DOHH2 (cell line): ENCODE data around the gene CA6.

Experiments
- H3F3A ChIP-seq: fragments of 200-600 bp; sonication (generic), shearing (Covaris generic); 2 replicates; pipeline ENCODE4 v1.6.0; 2016; ENCODE audit warnings: antibody characterized with exemption, mild to moderate bottlenecking; ENCODE audit not compliant: control insufficient read depth, insufficient read depth
- H3K27ac ChIP-seq: fragments of 200-600 bp; sonication (generic); 2 replicates; pipeline ENCODE4 v1.5.1; 2014; ENCODE audit warnings: low read depth, mild to moderate bottlenecking, low read length, moderate library complexity
- H3K27me3 ChIP-seq: fragments of 200-600 bp; sonication (generic); 2 replicates; pipeline ENCODE4 v1.6.1; 2014; ENCODE audit warnings: mild to moderate bottlenecking, low read length, mixed read lengths; ENCODE audit not compliant: control insufficient read depth
- H3K36me3 ChIP-seq: fragments of 200-600 bp; sonication (generic); 2 replicates; pipeline ENCODE4 v1.6.1; 2014; ENCODE audit warnings: mild to moderate bottlenecking, low read length, moderate library complexity, mixed read lengths; ENCODE audit not compliant: control insufficient read depth
- H3K4me1 ChIP-seq: fragments of 200-600 bp; sonication (generic); 2 replicates; pipeline ENCODE4 v1.6.1; 2014; ENCODE audit warnings: mild to moderate bottlenecking, low read length, mixed read lengths; ENCODE audit not compliant: control insufficient read depth
- H3K4me2 ChIP-seq: fragments of 200-600 bp; sonication (generic); 2 replicates; pipeline ENCODE4 v1.6.0; 2014; ENCODE audit warnings: mild to moderate bottlenecking, low read length, moderate library complexity
- H3K4me3 ChIP-seq: fragments of 200-600 bp; sonication (generic); 2 replicates; pipeline ENCODE4 v1.5.1; 2014; ENCODE audit warnings: mild to moderate bottlenecking, low read length, mixed read lengths
- H3K79me2 ChIP-seq: fragments of 200-600 bp; sonication (generic); 2 replicates; pipeline ENCODE4 v1.6.1; 2014; ENCODE audit warnings: mild to moderate bottlenecking, low read length, mixed read lengths; ENCODE audit not compliant: control insufficient read depth
- H3K9me2 ChIP-seq: fragments of 200-600 bp; sonication (generic); replicated peaks from 2 replicates; pipeline ENCODE4 v1.6.1; 2014; ENCODE audit warnings: mild to moderate bottlenecking, low read length, mixed read lengths; ENCODE audit not compliant: control insufficient read depth
- H3K9me3 ChIP-seq: fragments of 200-600 bp; sonication (generic); 2 replicates; pipeline ENCODE4 v1.6.1; 2014; ENCODE audit warnings: antibody characterized with exemption, low read length, mixed read lengths; ENCODE audit not compliant: control insufficient read depth, insufficient read depth
- H4K20me1 ChIP-seq: fragments of 200-600 bp; sonication (generic); 2 replicates; pipeline ENCODE4 v1.6.0; 2014; ENCODE audit warnings: low read depth, mild to moderate bottlenecking, antibody characterized with exemption, low read length, moderate library complexity; ENCODE audit not compliant: control insufficient read depth, insufficient read depth
- CTCF ChIP-seq: fragments of 200-600 bp; sonication (generic); IDR thresholded peaks from one replicate; pipeline ENCODE4 v1.5.1; 2014; ENCODE audit warnings: antibody characterized with exemption, mild to moderate bottlenecking, low read depth, low read length; ENCODE audit not compliant: poor library complexity, severe bottlenecking
- EZH2phosphoT487 ChIP-seq: fragments of 200-600 bp; sonication (generic); IDR thresholded peaks from 2 replicates; pipeline ENCODE4 v1.6.1; 2017; ENCODE audit warnings: borderline replicate concordance, mild to moderate bottlenecking, antibody characterized with exemption, low read length, moderate library complexity, mixed read lengths

The CA6 gene

GRCh38 chr1:8969937-8970336 is 24.3 kb downstream of the CA6 start:
- H3K79me2 ChIP-seq, result no peaks in the 10 kb centered on the region
- no peaks in the 10 kb centered on the region for H3K9me2 ChIP-seq
- H3K4me3 ChIP-seq, result peak overlapping the region; percentile 44
- H3K27me3 ChIP-seq, result no peaks in the 10 kb centered on the region
- no peak for TF ChIP-seq CTCF
- no peak for TF ChIP-seq EZH2phosphoT487
- H3K27ac ChIP-seq, result no peak overlapping the region
- H3K4me1 ChIP-seq, result peaks cover 33% of the 10 kb centered on the region
- H3K4me2 ChIP-seq, result peak overlapping the region; percentile 61
- no peaks in the 10 kb centered on the region for H4K20me1 ChIP-seq
- H3F3A ChIP-seq, result peaks cover 3% of the 10 kb centered on the region
- no peaks in the 10 kb centered on the region for H3K9me3 ChIP-seq
- H3K36me3 ChIP-seq, result peaks cover 14% of the 10 kb centered on the region

DNA sequence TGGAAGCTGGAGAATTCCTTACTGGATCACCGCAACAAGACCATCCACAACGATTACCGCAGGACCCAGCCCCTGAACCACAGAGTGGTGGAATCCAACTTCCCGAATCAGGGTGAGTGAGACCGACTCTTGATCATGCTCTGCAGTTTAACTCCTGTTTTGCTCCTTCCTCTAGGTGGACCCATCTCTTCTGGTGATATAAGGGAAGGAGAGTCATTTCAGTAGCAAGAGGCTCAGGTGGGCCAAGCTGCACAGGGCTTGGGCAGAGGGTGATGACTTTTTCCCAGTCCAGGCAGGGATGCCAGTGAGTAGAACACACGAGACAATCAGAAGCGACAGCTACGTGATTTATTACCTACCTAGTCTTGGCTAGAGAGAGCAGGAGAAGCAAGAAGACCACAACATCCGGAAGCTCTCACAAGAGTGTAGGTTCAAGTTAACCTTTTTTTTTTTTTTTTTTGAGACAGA is 25.2 kb downstream of the CA6 start:
- Histone ChIP-seq H3K9me2 (no peaks in the 10 kb centered on the region), H3K36me3 (peaks cover 14% of the 10 kb centered on the region), H3F3A (peaks cover 3% of the 10 kb centered on the region; the same call in 1 of the 2 replicates), H4K20me1 (no peaks in the 10 kb centered on the region), H3K4me3 (peak overlapping the region; percentile 50), H3K27me3 (no peaks in the 10 kb centered on the region), H3K4me1 (peaks cover 33% of the 10 kb centered on the region), H3K9me3 (no peaks in the 10 kb centered on the region), H3K4me2 (peak overlapping the region; percentile 61), H3K79me2 (no peaks in the 10 kb centered on the region), H3K27ac (peak overlapping the region; percentile 39)
- TF ChIP-seq CTCF, result peak; percentile 38
- no peak for TF ChIP-seq EZH2phosphoT487

- no peak overlapping the region for H3K27ac ChIP-seq
- H3K4me2 ChIP-seq, result no peak overlapping the region
- peaks cover 10% of the 10 kb centered on the region for H3K36me3 ChIP-seq
- peaks cover 3% of the 10 kb centered on the region; the same call in 1 of the 2 replicates for H3F3A ChIP-seq
- no peaks in the 10 kb centered on the region for H3K79me2 ChIP-seq
- TF ChIP-seq CTCF (no peak), EZH2phosphoT487 (no peak)
- H3K9me3 ChIP-seq, result no peaks in the 10 kb centered on the region
- H3K4me3 ChIP-seq, result no peak overlapping the region
- no peaks in the 10 kb centered on the region for H3K9me2 ChIP-seq
- peaks cover 24% of the 10 kb centered on the region for H3K4me1 ChIP-seq
- H4K20me1 ChIP-seq, result no peaks in the 10 kb centered on the region
- H3K27me3 ChIP-seq, result no peaks in the 10 kb centered on the region
These were observed 28.9 kb downstream of the CA6 start for GRCh38 chr1:8974551-8974950.
